ENCODE data around the gene AIFM3.

The AIFM3 gene

DNA sequence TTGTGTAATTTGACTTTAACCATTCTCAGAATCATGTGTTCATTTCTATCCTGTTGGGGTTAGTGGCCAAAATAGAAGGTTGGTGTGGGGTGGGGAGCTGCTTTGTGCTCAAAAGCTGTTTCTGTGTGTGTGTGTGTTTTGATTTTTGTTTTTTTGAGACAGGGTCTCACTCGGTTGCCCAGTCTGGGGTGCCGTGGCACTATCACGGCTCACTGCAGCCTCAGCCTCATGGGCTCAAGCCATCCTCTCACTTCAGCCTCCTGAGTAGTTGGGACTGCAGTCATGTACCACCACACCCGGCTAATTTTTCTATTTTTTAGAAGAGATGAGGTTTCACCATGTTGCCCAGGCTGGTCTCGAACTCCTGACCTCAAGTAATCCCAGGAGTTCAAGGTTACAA, 18.1 kb upstream of the AIFM3 start:
- TF ChIP-seq POLR2A (IDR thresholded peaks at IDR 0.05; ENCODE audit: low read length) (no peak), GATA1 (IDR thresholded peaks at IDR 0.05; ENCODE audit: low read depth, low read length) (no peak)
- DNase-seq: no peak

GRCh38 chr22:20949698-20950183, 17.3 kb upstream of the AIFM3 start:
- TF ChIP-seq POLR2A (IDR thresholded peaks at IDR 0.05; ENCODE audit: low read length): no peak
- TF ChIP-seq GATA1 (IDR thresholded peaks at IDR 0.05; ENCODE audit: low read depth, low read length): no peak

GRCh38 chr22:20951151-20951931, 15.7 kb upstream of the AIFM3 start:
- no peak for DNase-seq
- TF ChIP-seq GATA1 (IDR thresholded peaks at IDR 0.05; ENCODE audit: low read depth, low read length) (no peak), POLR2A (IDR thresholded peaks at IDR 0.05; ENCODE audit: low read length) (no peak)

More at GRCh38 chr22:20949698-20950183, 17.3 kb upstream of the AIFM3 start:
- no peak for DNase-seq

DNA sequence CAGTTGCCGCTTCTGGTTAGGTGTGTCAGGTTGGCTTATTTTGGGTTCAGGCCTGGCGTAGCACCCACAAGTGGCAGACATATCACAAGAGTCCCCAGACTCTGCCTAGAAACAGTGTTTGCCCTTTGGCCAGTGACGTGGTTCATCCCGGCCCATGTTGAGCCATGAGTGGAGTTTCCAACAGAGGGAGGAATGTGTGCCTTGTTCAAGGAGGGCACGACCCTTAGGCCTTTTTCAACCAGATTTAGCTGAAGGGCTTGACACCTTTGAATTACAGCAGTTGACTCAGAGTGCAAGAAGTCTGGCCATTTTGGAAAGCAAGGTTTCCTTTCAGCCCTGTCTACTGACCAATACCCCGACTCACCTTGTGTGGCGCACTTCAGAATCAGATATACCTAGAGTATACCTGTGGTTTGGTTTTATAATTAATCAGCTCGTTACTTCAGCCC, 15.1 kb upstream of the AIFM3 start:
- DNase-seq: no peak
- TF ChIP-seq GATA1 (IDR thresholded peaks at IDR 0.05; ENCODE audit: low read depth, low read length): no peak
- TF ChIP-seq POLR2A (IDR thresholded peaks at IDR 0.05; ENCODE audit: low read length): no peak

GRCh38 chr22:20952544-20953341, 14.3 kb upstream of the AIFM3 start:
- TF ChIP-seq GATA1 (IDR thresholded peaks at IDR 0.05; ENCODE audit: low read depth, low read length) (no peak), POLR2A (IDR thresholded peaks at IDR 0.05; ENCODE audit: low read length) (no peak)
- DNase-seq: no peak

GRCh38 chr22:20953342-20953608, 13.8 kb upstream of the AIFM3 start:
- TF ChIP-seq GATA1 (IDR thresholded peaks at IDR 0.05; ENCODE audit: low read depth, low read length) (no peak), POLR2A (IDR thresholded peaks at IDR 0.05; ENCODE audit: low read length) (no peak)
- DNase-seq: no peak

DNA sequence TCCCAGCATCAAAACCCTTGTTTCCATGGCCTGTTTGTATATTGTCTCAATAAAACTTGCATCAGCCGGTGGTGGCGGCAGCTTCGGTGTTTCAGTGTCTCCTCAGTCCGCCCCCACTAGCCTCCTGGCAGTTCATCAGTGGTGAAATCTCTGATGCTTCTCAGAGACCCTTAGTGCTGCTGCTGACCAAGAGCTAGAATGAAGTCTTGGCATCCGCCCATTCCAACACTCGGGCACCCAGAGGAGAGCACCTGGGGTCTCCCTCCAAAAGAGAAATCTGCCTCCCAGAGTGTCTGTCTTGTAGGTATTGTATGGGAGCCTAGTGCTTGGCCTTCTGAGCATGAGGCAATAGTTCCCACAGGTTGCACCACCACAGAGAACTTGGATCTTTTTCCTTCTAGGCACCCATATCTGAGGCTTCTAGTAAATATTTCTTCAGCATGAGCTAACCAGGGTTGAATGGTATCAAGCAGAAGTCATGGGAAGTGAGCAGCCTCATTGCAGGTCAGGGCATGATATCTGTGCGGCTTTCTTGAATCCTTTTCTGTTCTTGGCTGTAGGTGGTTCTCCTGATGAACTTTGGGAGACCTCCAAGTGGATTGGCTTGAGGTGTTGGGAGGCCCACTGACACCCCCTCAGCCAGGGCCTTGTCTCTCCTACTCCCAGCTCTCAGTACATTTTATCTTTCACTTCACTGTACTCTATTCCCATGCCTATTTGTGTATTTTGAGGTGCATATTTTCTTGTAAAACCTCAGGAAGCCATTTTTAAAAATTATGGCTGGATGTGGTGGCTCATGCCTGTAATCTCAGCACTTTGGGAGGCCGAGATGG, 13.2 kb upstream of the AIFM3 start:
- peak in 1 of 2 experiments; percentile 14 for DNase-seq
- TF ChIP-seq GATA1 (IDR thresholded peaks at IDR 0.05; ENCODE audit: low read depth, low read length): no peak
- no peak for TF ChIP-seq POLR2A (IDR thresholded peaks at IDR 0.05; ENCODE audit: low read length)

DNA sequence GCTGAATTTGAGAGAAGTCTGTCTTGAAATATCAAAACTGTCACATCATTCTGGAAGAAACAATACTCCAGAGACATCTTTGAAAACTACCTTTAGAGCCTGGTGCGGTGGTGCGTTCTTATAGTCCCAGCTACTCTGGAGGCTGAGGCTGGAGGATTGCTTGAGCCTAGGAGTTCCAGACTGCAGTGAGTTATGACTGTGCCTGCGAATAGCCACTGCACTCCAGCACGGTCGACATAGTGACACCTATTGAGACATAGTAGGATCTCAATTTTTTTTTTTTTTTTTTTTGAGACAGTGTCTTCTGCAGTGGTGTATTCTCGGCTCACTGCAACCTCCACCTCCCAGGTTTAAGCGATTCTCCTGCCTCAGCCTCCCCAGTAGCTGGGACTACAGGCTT, 11.5 kb upstream of the AIFM3 start:
- no peak for TF ChIP-seq POLR2A (IDR thresholded peaks at IDR 0.05; ENCODE audit: low read length)
- no peak for TF ChIP-seq GATA1 (IDR thresholded peaks at IDR 0.05; ENCODE audit: low read depth, low read length)
- no peak for DNase-seq

DNA sequence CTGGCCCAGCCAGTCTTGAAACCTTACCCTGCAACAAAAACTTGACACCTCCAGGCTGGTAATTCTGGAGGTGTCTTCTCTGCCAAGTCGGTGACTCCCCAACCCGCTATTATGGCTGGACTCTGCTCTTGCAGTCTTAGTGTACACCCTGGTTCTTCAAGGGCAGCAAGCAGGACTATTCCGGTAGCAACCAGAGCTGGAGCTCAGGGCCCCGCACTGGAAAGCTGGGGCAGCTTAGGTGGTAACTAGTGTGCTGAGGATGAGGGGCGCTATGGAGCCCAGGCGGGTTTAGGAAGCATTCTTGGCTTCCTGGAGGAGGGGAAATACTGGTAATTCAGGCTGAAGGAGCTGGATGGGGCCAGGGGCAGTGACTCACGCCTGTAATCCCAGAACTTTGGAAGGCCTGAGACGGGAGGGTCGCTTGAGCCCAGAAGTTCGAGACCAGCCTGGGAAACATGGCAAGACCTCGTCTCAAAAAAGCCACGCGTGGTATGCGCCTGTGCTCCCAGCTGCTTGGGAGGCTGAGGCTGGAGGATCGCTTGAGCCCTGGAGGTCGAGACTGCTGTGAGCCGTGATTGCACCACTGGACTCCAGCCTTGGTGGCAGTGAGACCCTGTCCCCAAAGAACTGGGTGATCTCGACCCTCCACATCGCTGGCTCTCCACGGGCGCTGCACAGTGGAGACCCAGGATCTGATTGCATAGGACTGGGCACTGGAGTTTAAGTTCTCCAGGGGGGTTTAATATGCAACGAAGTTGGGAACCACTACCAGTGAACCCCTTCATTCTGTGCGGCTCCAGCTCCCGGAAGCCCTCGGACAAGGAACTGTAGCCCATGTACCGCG, 10.6 kb upstream of the AIFM3 start:
- TF ChIP-seq POLR2A (IDR thresholded peaks at IDR 0.05; ENCODE audit: low read length): no peak
- TF ChIP-seq GATA1 (IDR thresholded peaks at IDR 0.05; ENCODE audit: low read depth, low read length): no peak
- peak; percentile 28 to 34 for DNase-seq

- DNase-seq: peak in 1 of 2 experiments; percentile 49
Measured at GRCh38 chr22:20957102-20957682, 9.9 kb upstream of the AIFM3 start.

DNA sequence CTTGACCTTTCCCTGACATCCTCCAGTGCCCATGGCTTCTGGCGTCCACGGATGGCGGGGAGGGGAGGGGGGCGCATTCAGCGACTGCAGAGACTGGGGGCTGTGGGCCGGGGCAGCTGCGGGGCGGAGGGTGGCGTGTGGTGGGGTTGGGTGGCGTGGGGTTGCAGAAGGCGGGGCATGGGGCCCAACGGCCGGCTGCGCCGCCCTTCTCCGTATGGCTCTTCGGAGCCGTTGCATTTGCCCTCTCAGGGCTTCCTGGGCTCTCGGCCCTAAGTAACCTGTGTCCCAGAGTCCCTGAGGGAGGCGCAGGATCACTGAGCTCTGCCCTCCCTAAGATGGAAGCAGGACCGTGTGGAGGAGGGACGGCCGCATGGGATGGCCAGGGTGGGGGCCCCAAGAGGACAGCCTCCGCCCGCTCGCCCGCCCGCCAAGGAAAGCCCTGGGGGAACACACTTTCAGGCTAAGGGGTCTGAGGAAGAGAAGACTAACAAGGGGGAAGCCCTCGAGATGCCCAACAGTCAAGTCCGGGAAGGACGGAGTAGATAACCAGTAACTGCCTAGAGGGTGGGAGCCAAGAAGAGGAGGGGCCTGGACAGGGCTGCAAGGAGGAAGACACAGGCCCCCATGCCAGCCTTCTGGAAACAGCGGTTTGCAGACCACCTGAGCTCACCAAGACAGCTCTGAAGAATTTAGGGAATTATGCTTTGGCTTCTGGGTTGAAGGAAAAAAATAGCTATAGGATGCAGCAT, 9.2 kb upstream of the AIFM3 start:
- DNase-seq: peak; percentile 53 to 57
- TF ChIP-seq GATA1 (IDR thresholded peaks at IDR 0.05; ENCODE audit: low read depth, low read length) (no peak), POLR2A (IDR thresholded peaks at IDR 0.05; ENCODE audit: low read length) (no peak)

More at GRCh38 chr22:20957102-20957682, 9.9 kb upstream of the AIFM3 start:
- TF ChIP-seq POLR2A (IDR thresholded peaks at IDR 0.05; ENCODE audit: low read length) (no peak), GATA1 (IDR thresholded peaks at IDR 0.05; ENCODE audit: low read depth, low read length) (no peak)
